H1 (cell line): ENCODE measurements around the gene NOX1. TPM values are rescaled to one million over a fixed set of nuclear protein-coding genes. Genes with fewer than 3 reads are reported as not detected.

Experiments
- CTCF ChIA-PET: fragments of 300-600 bp; sonication (Branson Sonifier 250); formaldehyde crosslinking; loops from one replicate; lab custom pipeline; 2021; ENCODE audit not compliant: partially characterized antibody; lab: Charles Lee
- POLR2A ChIA-PET: fragments of 300-600 bp; sonication (Branson Sonifier 250); formaldehyde crosslinking; loops from one replicate; lab custom pipeline; 2021; ENCODE audit warnings: inconsistent platforms; ENCODE audit not compliant: partially characterized antibody; lab: Charles Lee
- DNase-seq, 2 experiments: peaks; one replicate each; pipeline versions ENCODE4 v3.0.0 to v3.0.0-alpha.2; 2010 to 2022; ENCODE audit warnings: low spot score in 2 of 2, low read depth in 1 of 2, mixed read lengths in 1 of 2
- FAIRE-seq: peaks from 2 replicates; lab custom pipeline; 2011; peaks lifted over from hg19 to GRCh38; lab: Jason Lieb, UNC
- H2AFZ ChIP-seq: 2 replicates; pipeline ENCODE4 v1.8.1; 2012; ENCODE audit warnings: low read length, inconsistent platforms
- H2AK5ac ChIP-seq: 2 replicates; pipeline ENCODE4 v1.6.1; 2013; ENCODE audit warnings: low read depth, low read length
- H2BK120ac ChIP-seq: replicated peaks from 2 replicates; pipeline ENCODE3; 2013; ENCODE audit warnings: low read depth, low read length, inconsistent platforms
- H2BK12ac ChIP-seq: 2 replicates; pipeline ENCODE4 v1.6.1; 2013; ENCODE audit warnings: low read depth, low read length
- H2BK15ac ChIP-seq: 2 replicates; pipeline ENCODE4 v1.6.1; 2013; ENCODE audit warnings: low read length
- H2BK20ac ChIP-seq: 2 replicates; pipeline ENCODE4 v1.6.1; 2013; ENCODE audit warnings: low read length
- H2BK5ac ChIP-seq: 2 replicates; pipeline ENCODE4 v1.6.1; 2013; ENCODE audit warnings: low read depth, low read length
- H3K14ac ChIP-seq: 2 replicates; pipeline ENCODE4 v1.6.1; 2013; ENCODE audit warnings: inconsistent platforms; ENCODE audit not compliant: insufficient read length
- H3K18ac ChIP-seq: 2 replicates; pipeline ENCODE4 v1.6.1; 2013; ENCODE audit warnings: low read length; ENCODE audit errors: extremely low read depth
- H3K23ac ChIP-seq: 2 replicates; pipeline ENCODE4 v1.6.1; 2013; ENCODE audit warnings: inconsistent platforms; ENCODE audit not compliant: insufficient read length
- H3K23me2 ChIP-seq: 2 replicates; pipeline ENCODE4 v1.6.1; 2013; ENCODE audit warnings: low read depth, low read length
- H3K27ac ChIP-seq: 2 replicates; pipeline ENCODE4 v1.6.1; 2011; ENCODE audit warnings: low read depth, low read length, inconsistent platforms
- H3K27me3 ChIP-seq, 4 experiments: replicated peaks in 1 of 4; 1 replicate in 1 of 4; 2 replicates in 3 of 4; pipeline versions ENCODE4 v1.6.1 to v1.8.1; 2011 to 2013; ENCODE audit warnings: low read length in 3 of 4, mild to moderate bottlenecking in 3 of 4, inconsistent platforms in 2 of 4, mixed read lengths in 2 of 4, moderate library complexity in 1 of 4; ENCODE audit not compliant: control insufficient read depth in 3 of 4, insufficient read depth in 3 of 4; ENCODE audit errors: extremely low read depth in 1 of 4
- H3K36me3 ChIP-seq, 4 experiments: 2 replicates each; pipeline versions ENCODE4 v1.6.1 to v1.8.1; 2011 to 2013; ENCODE audit warnings: mild to moderate bottlenecking in 4 of 4, low read length in 3 of 4, moderate library complexity in 2 of 4, control low read depth in 1 of 4, inconsistent platforms in 1 of 4; ENCODE audit not compliant: insufficient read depth in 4 of 4, control insufficient read depth in 2 of 4
- H3K4ac ChIP-seq: replicated peaks from 2 replicates; pipeline ENCODE3; 2013; ENCODE audit warnings: low read length, low read depth, mixed read lengths, inconsistent platforms; ENCODE audit not compliant: insufficient read length
- H3K4me1 ChIP-seq, 4 experiments: replicated peaks in 1 of 4; 1 replicate in 1 of 4; 2 replicates in 3 of 4; pipeline versions ENCODE4 v1.6.1 to v1.8.1; 2011 to 2013; ENCODE audit warnings: low read length in 3 of 4, inconsistent platforms in 2 of 4, mixed read lengths in 1 of 4; ENCODE audit not compliant: insufficient read depth in 4 of 4, control insufficient read depth in 3 of 4
- H3K4me2 ChIP-seq, 2 experiments: 2 replicates each; pipeline versions ENCODE4 v1.6.1 to v1.8.1; 2011 to 2013; ENCODE audit warnings: low read depth in 2 of 2, low read length in 2 of 2, control low read depth in 1 of 2, inconsistent platforms in 1 of 2, mild to moderate bottlenecking in 1 of 2; ENCODE audit not compliant: insufficient read depth in 1 of 2
- H3K4me3 ChIP-seq, 4 experiments: fragments of 200-600, 300-600 bp in 1 of 4; sonication (generic), shearing (Covaris generic), sonication (Bioruptor Twin) in 1 of 4; 2 replicates each; pipeline versions ENCODE4 v1.5.1 to v1.8.1; 2011 to 2016; ENCODE audit warnings: low read length in 4 of 4, low read depth in 3 of 4, control low read depth in 2 of 4, inconsistent platforms in 2 of 4, mild to moderate bottlenecking in 2 of 4, mixed read lengths in 1 of 4, moderate library complexity in 1 of 4; ENCODE audit not compliant: insufficient read depth in 2 of 4; ENCODE audit errors: extremely low read depth in 1 of 4
- H3K56ac ChIP-seq: replicated peaks from 2 replicates; pipeline ENCODE3; 2013; ENCODE audit warnings: low read depth, mild to moderate bottlenecking, mixed read lengths, low read length, inconsistent platforms; ENCODE audit not compliant: insufficient read length
- H3K79me1 ChIP-seq: 2 replicates; pipeline ENCODE4 v1.6.1; 2013; ENCODE audit warnings: low read depth, low read length, control low read depth
- H3K79me2 ChIP-seq, 2 experiments: 2 replicates each; pipeline versions ENCODE4 v1.6.1 to v1.8.1; 2012 to 2013; ENCODE audit warnings: low read length in 2 of 2, mild to moderate bottlenecking in 2 of 2, inconsistent platforms in 1 of 2; ENCODE audit not compliant: insufficient read depth in 2 of 2, control insufficient read depth in 1 of 2
- H3K9ac ChIP-seq, 4 experiments: replicated peaks in 1 of 4; 1 replicate in 1 of 4; 2 replicates in 3 of 4; pipeline versions ENCODE4 v1.6.1 to v1.8.1; 2011 to 2013; ENCODE audit warnings: low read depth in 3 of 4, low read length in 3 of 4, control low read depth in 2 of 4, mild to moderate bottlenecking in 2 of 4, moderate library complexity in 2 of 4, inconsistent platforms in 1 of 4; ENCODE audit errors: extremely low read depth in 1 of 4
- H3K9me3 ChIP-seq, 2 experiments: 2 replicates each; pipeline versions ENCODE4 v1.6.1 to v1.8.1; 2012 to 2013; ENCODE audit warnings: mild to moderate bottlenecking in 2 of 2, moderate library complexity in 2 of 2, control low read depth in 1 of 2, inconsistent platforms in 1 of 2, low read depth in 1 of 2, low read length in 1 of 2, mixed read lengths in 1 of 2; ENCODE audit not compliant: insufficient read depth in 2 of 2
- H4K20me1 ChIP-seq, 2 experiments: replicated peaks in 1 of 2; 2 replicates each; pipeline versions ENCODE3 to v1.8.1; 2011 to 2013; ENCODE audit warnings: inconsistent platforms in 2 of 2, low read length in 2 of 2, mild to moderate bottlenecking in 1 of 2; ENCODE audit not compliant: insufficient read depth in 2 of 2, control insufficient read depth in 1 of 2
- H4K5ac ChIP-seq: 2 replicates; pipeline ENCODE4 v1.6.1; 2013; ENCODE audit warnings: low read length, low read depth, mixed read lengths, inconsistent platforms; ENCODE audit not compliant: insufficient read length
- H4K8ac ChIP-seq: 2 replicates; pipeline ENCODE4 v1.8.0; 2013; ENCODE audit warnings: mild to moderate bottlenecking, moderate library complexity, low read length, inconsistent platforms; ENCODE audit not compliant: insufficient read depth; ENCODE audit errors: extremely low read depth
- H4K91ac ChIP-seq: replicated peaks from 2 replicates; pipeline ENCODE3; 2013; ENCODE audit warnings: low read length, mixed read lengths, inconsistent platforms; ENCODE audit not compliant: insufficient read length
- BACH1 ChIP-seq: IDR thresholded peaks from 2 replicates; pipeline ENCODE4 v1.6.1; 2012; ENCODE audit warnings: low read length, improper control_type of control experiment
- CREB1 ChIP-seq: IDR thresholded peaks from 2 replicates; pipeline ENCODE4 v1.6.1; 2012; ENCODE audit warnings: inconsistent platforms
- EGR1 ChIP-seq: IDR thresholded peaks from 2 replicates; pipeline ENCODE4 v1.6.1; 2011; ENCODE audit warnings: low read depth, low read length, borderline replicate concordance
- SP4 ChIP-seq: IDR thresholded peaks from 2 replicates; pipeline ENCODE4 v1.6.1; 2012; ENCODE audit warnings: low read length, inconsistent platforms
- TAF7 ChIP-seq: optimal IDR thresholded peaks from 2 replicates; pipeline ENCODE3; 2011; ENCODE audit warnings: low read depth, mild to moderate bottlenecking, inconsistent platforms, low read length, moderate library complexity, borderline replicate concordance
- TBP ChIP-seq: IDR thresholded peaks from 2 replicates; pipeline ENCODE4 v1.6.1; 2011; ENCODE audit warnings: low read depth, low read length, improper control_type of control experiment
- WGBS, 2 experiments: shearing (Covaris generic) in 1 of 2; methylation state at CpG; one replicate each; pipeline versions ENCODE4 v1.1.6 to v1.1.7; 2013 to 2015; ENCODE audit warnings: low lambda C conversion rate in 2 of 2, mixed read lengths in 2 of 2, inconsistent platforms in 1 of 2, low coverage in 1 of 2, missing lambda C conversion rate in 1 of 2; ENCODE audit not compliant: insufficient replicate concordance in 2 of 2, insufficient coverage in 1 of 2, insufficient read length in 1 of 2; ENCODE audit errors: extremely low coverage in 1 of 2, missing lambda C conversion rate in 1 of 2; 5-methylcytosine and 5-hydroxymethylcytosine counted together
- polyA plus RNA-seq, 7 experiments: library from polyadenylated mRNA; depleted of rRNA in 3 of 7; stranded (reverse) in 5 of 7; unstranded in 2 of 7; fragments of >200 nt in 5 of 7; fragments of 200-250 nt in 2 of 7; gene quantifications; 1 replicate in 5 of 7; 2 replicates in 1 of 7; 4 replicates in 1 of 7; pipeline versions ENCODE4 v1.2.1 to v1.2.3, GENCODE V29; 2011 to 2013; ENCODE audit warnings: missing spikeins in 2 of 7, mixed read lengths in 2 of 7
- total RNA-seq: library from RNA; stranded (reverse); fragmentation: NEBNext Ultra II Directional; extraction: Animal tissue kit (Norgen Biotek cat#: 25700); gene quantifications from 2 replicates; pipeline ENCODE4 v1.2.1, GENCODE V29; 2021

NOX1 gene
- total and polyA plus RNA-seq, 2 of the 8 experiments (the other 6 are each of a cell fraction or from before 2014, with no cell fraction given) = not detected

GRCh38 chrX:100819534-100819836 lies 54.7 kb downstream of the NOX1 start:
- Histone ChIP-seq H2BK12ac (no peak overlapping the region), H2AFZ (peak overlapping the region; percentile 90; the same call in 1 of the 2 replicates), H4K91ac (no peak overlapping the region), H3K56ac (no peak overlapping the region), H3K4me1 (no peaks in the 10 kb centered on the region), H3K23me2 (peaks cover 3% of the 10 kb centered on the region; the same call in 1 of the 2 replicates), H3K27ac (no peak overlapping the region), H3K23ac (no peak overlapping the region), H2BK15ac (no peak overlapping the region), H2BK120ac (no peak overlapping the region), H2AK5ac (no peak overlapping the region), H3K4me2 (peak overlapping the region; percentile 82 to 95), H3K27me3 (no peaks in the 10 kb centered on the region), H3K18ac (no peak overlapping the region; the same call in 1 of the 2 replicates), H3K79me2 (peaks cover 0 to 6% of the 10 kb centered on the region in 2 experiments; a peak in 2 of 4 replicates), H2BK20ac (no peak overlapping the region), H3K14ac (no peak overlapping the region), H3K36me3 (peaks cover 2 to 18% (median 11%) of the 10 kb centered on the region in 4 experiments; a peak in 6 of 8 replicates), H3K9me3 (no peaks in the 10 kb centered on the region), H2BK5ac (no peak overlapping the region), H3K4me3 (peak overlapping the region; percentile 81 to 99 (median 93)), H3K9ac (peak overlapping the region in 3 of 4 experiments; percentile 0 to 74 (median 14); a peak in 3 of 7 replicates), H3K4ac (no peak overlapping the region), H4K20me1 (no peaks in the 10 kb centered on the region), H4K5ac (no peak overlapping the region), H4K8ac (no peak overlapping the region), H3K79me1 (no peaks in the 10 kb centered on the region)
- CTCF ChIA-PET = no interaction called here
- TF ChIP-seq CREB1 = no peak
- no peak for TF ChIP-seq BACH1
- no peak for TF ChIP-seq TAF7
- TF ChIP-seq EGR1 = no peak
- no peak for TF ChIP-seq SP4
- no peak for TF ChIP-seq TBP
- FAIRE-seq = no peak
- DNase-seq = no peak
- POLR2A ChIA-PET = no interaction called here
- WGBS, 2 experiments = 30% methylated on average over 11 of the region's 15 CpGs; no CpG with 5 or more reads in 1 of the 2 experiments
